H1 (cell line): ENCODE data around the gene PDE2A. TPM values are rescaled to one million over a fixed set of nuclear protein-coding genes. Genes with fewer than 3 reads are reported as not detected.

ENCODE experiments used
- EZH2 ChIP-seq: fragments of 200-600 bp; sonication (generic); IDR thresholded peaks from 2 replicates; pipeline ENCODE4 v1.7.1; 2012; ENCODE audit warnings: low read depth, mild to moderate bottlenecking, moderate library complexity, low read length, inconsistent platforms; ENCODE audit not compliant: severe bottlenecking
- polyA plus RNA-seq, 7 experiments: library from polyadenylated mRNA; depleted of rRNA in 3 of 7; stranded (reverse) in 5 of 7; unstranded in 2 of 7; fragments of >200 nt in 5 of 7; fragments of 200-250 nt in 2 of 7; gene quantifications; 1 replicate in 5 of 7; 2 replicates in 1 of 7; 4 replicates in 1 of 7; pipeline versions ENCODE4 v1.2.1 to v1.2.3, GENCODE V29; 2011 to 2013; ENCODE audit warnings: missing spikeins in 2 of 7, mixed read lengths in 2 of 7
- total RNA-seq: library from RNA; stranded (reverse); fragmentation: NEBNext Ultra II Directional; extraction: Animal tissue kit (Norgen Biotek cat#: 25700); gene quantifications from 2 replicates; pipeline ENCODE4 v1.2.1, GENCODE V29; 2021

The PDE2A gene
- total and polyA plus RNA-seq, 2 of the 8 experiments (the other 6 are each of a cell fraction or from before 2014, with no cell fraction given): 3.4 to 7.1 TPM

GRCh38 chr11:72635933-72636332 is 38.3 kb downstream of the PDE2A start (continued):
- no peak for TF ChIP-seq EZH2
